Transverse colon (tissue), 4 donors: ENCODE data around the gene F10. TPM values are rescaled to one million over a fixed set of nuclear protein-coding genes. Genes with fewer than 3 reads are reported as not detected.

Experiments
- DNase-seq: peaks from one replicate; pipeline ENCODE4 v3.0.0-alpha.2; 2019
- H3K27ac ChIP-seq, 4 donors: fragments of 200-600 bp; sonication (generic); 2 replicates each; pipeline ENCODE4 v1.5.1; 2016 to 2018; ENCODE audit warnings: inconsistent platforms in 4 of 4
- H3K27me3 ChIP-seq: fragments of 200-600 bp; sonication (generic); 2 replicates; pipeline ENCODE4 v1.5.1; 2017; ENCODE audit warnings: inconsistent platforms
- H3K36me3 ChIP-seq, 4 donors: fragments of 200-600 bp; sonication (generic); 2 replicates each; pipeline ENCODE4 v1.5.1; 2017 to 2019; ENCODE audit warnings: inconsistent platforms in 4 of 4
- H3K4me1 ChIP-seq, 4 donors: fragments of 200-600 bp; sonication (generic); 2 replicates each; pipeline ENCODE4 v1.5.1; 2017 to 2020; ENCODE audit warnings: inconsistent platforms in 4 of 4
- H3K4me3 ChIP-seq, 4 donors: fragments of 200-600 bp; sonication (generic); 1 replicate in 1 of 4; 2 replicates in 3 of 4; pipeline versions ENCODE4 v1.5.1 to v1.6.1; 2017 to 2019; ENCODE audit warnings: inconsistent platforms in 4 of 4
- H3K9me3 ChIP-seq, 2 donors: fragments of 200-600 bp; sonication (generic); 2 replicates each; pipeline ENCODE4 v1.5.1; 2017 to 2019; ENCODE audit warnings: inconsistent platforms in 2 of 2
- EP300 ChIP-seq: sonication (generic); formaldehyde crosslinking; IDR thresholded peaks from one replicate; pipeline ENCODE4 v1.6.1; 2017; ENCODE audit warnings: antibody characterized with exemption, low read depth
- POLR2A ChIP-seq: fragments of 450-650 bp; IDR thresholded peaks from one replicate; pipeline ENCODE4 v1.6.1; 2016; ENCODE audit warnings: antibody characterized with exemption, mild to moderate bottlenecking, moderate library complexity
- POLR2AphosphoS5 ChIP-seq, 3 donors: sonication (generic); formaldehyde crosslinking; IDR thresholded peaks; one replicate each; pipeline ENCODE4 v1.6.1; 2016; ENCODE audit warnings: antibody characterized with exemption in 3 of 3
- WGBS, 2 donors: methylation state at CpG; one replicate each; pipeline ENCODE4 v1.1.5; 2018; ENCODE audit warnings: low coverage in 1 of 2; 5-methylcytosine and 5-hydroxymethylcytosine counted together
- in situ Hi-C, 4 donors: fragments of 200-750 bp; cut with MboI; loops; one replicate each; pipeline versions ENCODE4 v1.15.0 to v1.15.1; 2017; ENCODE audit warnings: low sequenced_read_pairs in 3 of 4, low pct_ligation_motif_present in 1 of 4, low pct_unique_long_range_greater_than_20kb in 1 of 4
- intact Hi-C: fragments of 100-400 bp; cut with DNase I; formaldehyde crosslinking; loops from one replicate; pipeline ENCODE4 v1.15.1; 2023; ENCODE audit warnings: low total_unique reads
- total RNA-seq, 4 donors: library from RNA; depleted of rRNA; stranded (reverse); fragments of >200 nt; gene quantifications; one replicate each; pipeline ENCODE4 v1.1.0, GENCODE V29; 2016
- TF ChIP-seq, protein P1 (sequence below), 5 experiments: fragments of 200-600 bp in 3 of 5; fragments of 450-650 bp in 2 of 5; sonication (generic) in 3 of 5; IDR thresholded peaks; 1 replicate in 2 of 5; 2 replicates in 3 of 5; pipeline ENCODE4 v1.5.1; 2016 to 2017; ENCODE audit warnings: antibody characterized with exemption in 5 of 5, inconsistent platforms in 3 of 5, mild to moderate bottlenecking in 2 of 5, moderate library complexity in 1 of 5

F10 gene
- total RNA-seq, 4 donors from 2014 or later: 0.60 to 4.6 (median 3.4) TPM

DNA sequence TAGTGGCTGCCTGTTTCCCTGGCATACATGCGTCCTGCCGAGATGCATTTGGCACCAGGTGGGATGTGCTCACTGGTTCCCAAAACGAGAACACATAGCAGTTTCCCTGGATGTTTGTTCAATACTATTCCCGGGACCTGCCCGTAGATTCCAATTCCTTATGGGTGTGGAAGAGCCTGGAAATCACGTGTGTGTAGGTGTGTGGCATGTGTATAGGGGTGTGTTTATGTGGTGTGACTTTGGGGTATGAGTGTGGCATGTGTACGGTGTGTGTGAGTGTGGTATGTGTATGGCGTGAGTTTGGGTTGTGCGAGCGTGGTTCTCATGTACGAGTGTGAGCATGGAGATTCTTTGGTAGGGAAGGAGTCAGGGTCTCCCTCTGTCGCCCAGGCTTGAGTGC is 19.9 kb upstream of the F10 start:
- DNase-seq: no peak
- Histone ChIP-seq H3K4me3 (no peak overlapping the region), H3K9me3 (no peaks in the 10 kb centered on the region), H3K27me3 (peaks cover 3% of the 10 kb centered on the region), H3K4me1 (peaks cover 0 to 5% (median 1%) of the 10 kb centered on the region in 4 donors), H3K27ac (no peak overlapping the region), H3K36me3 (no peaks in the 10 kb centered on the region)
- in situ Hi-C loops (no loop called here), intact Hi-C loops (no loop called here)
- TF ChIP-seq, protein P1, sequence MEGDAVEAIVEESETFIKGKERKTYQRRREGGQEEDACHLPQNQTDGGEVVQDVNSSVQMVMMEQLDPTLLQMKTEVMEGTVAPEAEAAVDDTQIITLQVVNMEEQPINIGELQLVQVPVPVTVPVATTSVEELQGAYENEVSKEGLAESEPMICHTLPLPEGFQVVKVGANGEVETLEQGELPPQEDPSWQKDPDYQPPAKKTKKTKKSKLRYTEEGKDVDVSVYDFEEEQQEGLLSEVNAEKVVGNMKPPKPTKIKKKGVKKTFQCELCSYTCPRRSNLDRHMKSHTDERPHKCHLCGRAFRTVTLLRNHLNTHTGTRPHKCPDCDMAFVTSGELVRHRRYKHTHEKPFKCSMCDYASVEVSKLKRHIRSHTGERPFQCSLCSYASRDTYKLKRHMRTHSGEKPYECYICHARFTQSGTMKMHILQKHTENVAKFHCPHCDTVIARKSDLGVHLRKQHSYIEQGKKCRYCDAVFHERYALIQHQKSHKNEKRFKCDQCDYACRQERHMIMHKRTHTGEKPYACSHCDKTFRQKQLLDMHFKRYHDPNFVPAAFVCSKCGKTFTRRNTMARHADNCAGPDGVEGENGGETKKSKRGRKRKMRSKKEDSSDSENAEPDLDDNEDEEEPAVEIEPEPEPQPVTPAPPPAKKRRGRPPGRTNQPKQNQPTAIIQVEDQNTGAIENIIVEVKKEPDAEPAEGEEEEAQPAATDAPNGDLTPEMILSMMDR (IDR thresholded peaks at IDR 0.05): no peak
- TF ChIP-seq EP300 (no peak), POLR2A (no peak), POLR2AphosphoS5 (IDR thresholded peaks at IDR 0.05) (no peak)
- 77 to 79% methylated on average over 4 to 12 of the region's 12 CpGs for WGBS, 2 donors

DNA sequence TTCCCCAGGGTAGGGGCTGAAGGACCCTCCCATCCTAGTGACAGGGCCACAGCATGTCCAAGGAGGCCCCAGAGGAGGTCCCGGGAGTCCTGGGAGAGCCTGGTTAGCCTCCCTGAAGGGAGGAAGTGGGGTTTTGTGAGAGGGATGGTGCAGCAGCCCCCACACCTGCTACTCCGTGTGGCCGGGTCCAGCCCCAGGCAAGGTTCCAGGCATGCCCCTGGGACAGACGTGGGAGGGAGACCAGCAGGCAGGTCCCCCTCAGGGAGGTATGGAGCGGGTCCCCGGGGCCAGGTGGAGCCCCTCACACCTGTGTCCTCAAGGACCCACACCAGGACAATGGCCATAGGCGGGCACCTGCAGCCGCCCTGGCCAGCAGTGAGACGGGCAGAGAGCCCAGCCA is 19.0 kb upstream of the F10 start:
- no peak for TF ChIP-seq POLR2AphosphoS5 (IDR thresholded peaks at IDR 0.05)
- no peak for TF ChIP-seq EP300
- no peak for TF ChIP-seq POLR2A
- TF ChIP-seq, protein P1 (IDR thresholded peaks at IDR 0.05): no peak
- DNase-seq: no peak
- H3K4me3 ChIP-seq: no peak overlapping the region
- H3K27ac ChIP-seq: no peak overlapping the region
- WGBS, 2 donors: 59% methylated on average over 9 of the region's 9 CpGs; no CpG with 5 or more reads in 1 of the 2 donors
- no peaks in the 10 kb centered on the region for H3K9me3 ChIP-seq
- intact Hi-C loops: no loop called here
- H3K36me3 ChIP-seq: no peaks in the 10 kb centered on the region
- peaks cover 0 to 5% (median 1%) of the 10 kb centered on the region in 4 donors for H3K4me1 ChIP-seq
- in situ Hi-C loops: no loop called here
- peaks cover 3% of the 10 kb centered on the region for H3K27me3 ChIP-seq

DNA sequence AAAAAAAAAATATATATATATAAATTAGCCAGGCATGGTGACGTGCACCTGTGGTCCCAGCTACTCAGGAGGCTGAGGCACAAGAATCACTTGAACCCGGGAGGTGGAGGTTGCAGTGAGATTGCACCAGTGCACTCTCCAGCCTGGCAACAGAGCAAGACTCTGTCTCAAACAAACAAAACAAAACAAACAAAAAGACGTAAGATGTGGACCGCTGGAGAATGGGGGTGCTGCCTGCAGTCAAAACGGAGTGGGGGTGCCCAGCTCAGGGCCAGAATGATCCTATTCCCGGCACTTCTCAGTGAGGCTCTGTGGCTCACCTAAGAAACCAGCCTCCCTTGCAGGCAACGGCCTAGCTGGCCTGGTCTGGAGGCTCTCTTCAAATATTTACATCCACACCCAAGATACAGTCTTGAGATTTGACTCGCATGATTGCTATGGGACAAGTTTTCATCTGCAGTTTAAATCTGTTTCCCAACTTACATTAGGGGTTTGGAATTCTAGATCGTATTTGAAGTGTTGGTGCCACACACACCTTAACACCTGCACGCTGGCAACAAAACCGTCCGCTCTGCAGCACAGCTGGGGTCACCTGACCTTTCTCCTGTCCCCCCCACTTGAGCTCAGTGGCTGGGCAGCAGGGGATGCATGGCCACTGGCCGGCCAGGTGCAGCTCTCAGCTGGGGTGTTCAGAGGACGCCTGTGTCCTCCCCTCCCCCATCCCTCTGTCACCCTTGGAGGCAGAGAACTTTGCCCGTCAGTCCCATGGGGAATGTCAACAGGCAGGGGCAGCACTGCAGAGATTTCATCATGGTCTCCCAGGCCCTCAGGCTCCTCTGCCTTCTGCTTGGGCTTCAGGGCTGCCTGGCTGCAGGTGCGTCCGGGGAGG is 17.3 kb upstream of the F10 start, which contains the start of gene F7:
F7 (plus strand) TSS at position 760 of the 889 bp plus-strand sequence; CDS start at position 811, 51 bp downstream.
- Histone ChIP-seq H3K4me3 (no peak within 1 kb of the TSS), H3K9me3 (no peaks in the 10 kb centered on the region), H3K27me3 (peaks cover 15% of the 10 kb centered on the region), H3K27ac (no peak within 1 kb of the TSS), H3K36me3 (no peaks in the 10 kb centered on the region), H3K4me1 (peaks cover 0 to 10% (median 10%) of the 10 kb centered on the region in 4 donors)
- in situ Hi-C loops (no loop called here), intact Hi-C loops (no loop called here)
- peak; percentile 17 for DNase-seq
- TF ChIP-seq POLR2AphosphoS5 (IDR thresholded peaks at IDR 0.05) (no peak), POLR2A (no peak), EP300 (no peak)
- TF ChIP-seq, protein P1 (IDR thresholded peaks at IDR 0.05): no peak
- 53% methylated on average over 16 of the region's 17 CpGs; no CpG with 5 or more reads in 1 of the 2 donors for WGBS, 2 donors

DNA sequence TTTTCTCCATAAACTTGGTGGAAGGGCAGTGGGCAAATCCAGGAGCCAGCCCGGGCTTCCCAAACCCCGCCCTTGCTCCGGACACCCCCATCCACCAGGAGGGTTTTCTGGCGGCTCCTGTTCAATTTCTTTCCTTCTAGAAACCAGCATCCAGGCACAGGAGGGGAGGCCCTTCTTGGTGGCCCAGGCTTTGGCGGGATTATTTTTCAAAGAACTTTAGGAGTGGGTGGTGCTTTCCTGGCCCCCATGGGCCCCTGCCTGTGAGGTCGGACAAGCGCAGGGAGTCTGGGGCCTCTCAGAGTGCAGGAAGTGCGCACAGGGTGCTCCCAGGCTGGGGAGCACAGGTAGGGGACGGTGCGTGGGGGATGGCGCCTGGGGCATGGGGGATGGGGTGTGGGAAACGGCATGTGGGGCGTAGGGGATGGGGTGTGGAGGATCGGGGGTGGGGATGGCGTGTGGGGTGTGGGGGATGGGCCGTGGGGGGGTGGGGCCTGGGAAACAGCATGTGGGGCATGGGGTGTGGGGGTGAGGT is 16.6 kb upstream of the F10 start:
- no peak for DNase-seq
- Histone ChIP-seq H3K9me3 (no peaks in the 10 kb centered on the region), H3K36me3 (no peaks in the 10 kb centered on the region), H3K4me3 (no peak overlapping the region), H3K4me1 (peaks cover 0 to 17% (median 16%) of the 10 kb centered on the region in 4 donors), H3K27ac (no peak overlapping the region), H3K27me3 (peaks cover 23% of the 10 kb centered on the region)
- TF ChIP-seq, protein P1 (IDR thresholded peaks at IDR 0.05): no peak
- TF ChIP-seq POLR2AphosphoS5 (IDR thresholded peaks at IDR 0.05): no peak
- TF ChIP-seq POLR2A: no peak
- TF ChIP-seq EP300: no peak
- intact Hi-C loops: no loop called here
- WGBS, 2 donors: 43% methylated on average over 7 of the region's 16 CpGs; no CpG with 5 or more reads in 1 of the 2 donors
- in situ Hi-C loops: no loop called here
